Epithelial cell of esophagus (primary cell): Measurements from ENCODE around the gene EFNA3.

Experiments used
- DNase-seq: peaks from one replicate; pipeline ENCODE4 v3.0.0; 2010; ENCODE audit warnings: low read depth
- H3K4me3 ChIP-seq: 2 replicates; pipeline ENCODE4 v1.5.1; 2011; ENCODE audit warnings: mild to moderate bottlenecking, low read length, control low read depth
- CTCF ChIP-seq: IDR thresholded peaks from 2 replicates; pipeline ENCODE4 v1.5.1; 2011; ENCODE audit warnings: low read depth, mild to moderate bottlenecking, low read length, control low read depth, inconsistent platforms; ENCODE audit not compliant: insufficient read depth; ENCODE audit errors: missing control alignments

Gene EFNA3

GRCh38 chr1:155052439-155053395 is 25.9 kb upstream of the EFNA3 start:
- TF ChIP-seq CTCF = peak; percentile 58
- DNase-seq = peak; percentile 51
- H3K4me3 ChIP-seq = peak overlapping the region; percentile 86

GRCh38 chr1:155053531-155054105 is 25.0 kb upstream of the EFNA3 start:
- H3K4me3 ChIP-seq = no peak overlapping the region
- TF ChIP-seq CTCF = no peak
- no peak for DNase-seq

GRCh38 chr1:155057104-155057503 is 21.5 kb upstream of the EFNA3 start:
- DNase-seq = no peak

GRCh38 chr1:155057788-155058211 is 20.8 kb upstream of the EFNA3 start:
- DNase-seq = no peak
- H3K4me3 ChIP-seq = no peak overlapping the region
- peak; percentile 22 for TF ChIP-seq CTCF

More at GRCh38 chr1:155057104-155057503, 21.5 kb upstream of the EFNA3 start:
- no peak overlapping the region for H3K4me3 ChIP-seq
- TF ChIP-seq CTCF = no peak

GRCh38 chr1:155060736-155061135 is 17.9 kb upstream of the EFNA3 start:
- DNase-seq = no peak
- no peak for TF ChIP-seq CTCF
- no peak overlapping the region for H3K4me3 ChIP-seq

GRCh38 chr1:155061381-155062150 is 17.1 kb upstream of the EFNA3 start:
- DNase-seq = peak; percentile 82
- TF ChIP-seq CTCF = peak; percentile 98
- H3K4me3 ChIP-seq = no peak overlapping the region
